HepG2 (cell line): ENCODE data around the gene ALX4. TPM values are rescaled to one million over a fixed set of nuclear protein-coding genes. Genes with fewer than 3 reads are reported as not detected.
A peak's percentile ranks its signal among the peaks of the same experiment; 100 is the strongest.

Experiments
- DMTF1 ChIP-seq: sonication (generic); formaldehyde crosslinking; IDR thresholded peaks from 2 replicates; pipeline ENCODE4 v1.4.0; 2020; ENCODE audit warnings: mild to moderate bottlenecking, missing genetic modification reagents
- FOXC1 ChIP-seq: sonication (generic); formaldehyde crosslinking; IDR thresholded peaks from 2 replicates; pipeline ENCODE4 v1.8.0; 2022; ENCODE audit warnings: mild to moderate bottlenecking, missing genetic modification reagents, borderline replicate concordance
- GPN1 ChIP-seq: sonication (generic); formaldehyde crosslinking; IDR thresholded peaks from 2 replicates; pipeline ENCODE4 v1.5.1; 2020; ENCODE audit warnings: missing genetic modification reagents, borderline replicate concordance
- KDM4B ChIP-seq: sonication (generic); formaldehyde crosslinking; IDR thresholded peaks from 2 replicates; pipeline ENCODE4 v1.4.0; 2020; ENCODE audit warnings: missing genetic modification reagents
- KMT2A ChIP-seq: sonication (generic); formaldehyde crosslinking; IDR thresholded peaks from 2 replicates; pipeline ENCODE4 v1.4.0; 2020; ENCODE audit warnings: missing genetic modification reagents
- MAFK ChIP-seq, 2 experiments: IDR thresholded peaks in 1 of 2; conservative IDR thresholded peaks in 1 of 2; 2 replicates each; pipeline ENCODE4 v1.6.1; 2011; ENCODE audit warnings: improper control_type of control experiment in 2 of 2, low read length in 2 of 2
- MBD4 ChIP-seq: IDR thresholded peaks from 2 replicates; pipeline ENCODE4 v1.6.1; 2012; ENCODE audit warnings: low read length, inconsistent platforms, borderline replicate concordance
- MED8 ChIP-seq: sonication (generic); formaldehyde crosslinking; IDR thresholded peaks from 2 replicates; pipeline ENCODE4 v1.8.1; 2023; ENCODE audit warnings: mild to moderate bottlenecking, missing genetic modification reagents; ENCODE audit not compliant: insufficient replicate concordance
- NFKBIZ ChIP-seq: IDR thresholded peaks from 2 replicates; pipeline ENCODE4 v1.6.1; 2018; ENCODE audit warnings: missing genetic modification reagents, missing compliant biosample characterization
- NRL ChIP-seq: sonication (generic); formaldehyde crosslinking; IDR thresholded peaks from 2 replicates; pipeline ENCODE4 v1.5.0; 2020; ENCODE audit warnings: missing genetic modification reagents, mild to moderate bottlenecking, moderate library complexity, borderline replicate concordance
- SKI ChIP-seq: fragments of 450-650 bp; IDR thresholded peaks from one replicate; pipeline ENCODE4 v1.6.1; 2018; ENCODE audit warnings: mild to moderate bottlenecking; ENCODE audit not compliant: partially characterized antibody
- XBP1 ChIP-seq: sonication (generic); formaldehyde crosslinking; IDR thresholded peaks from 2 replicates; pipeline ENCODE4 v1.5.0; 2020; ENCODE audit warnings: missing genetic modification reagents
- XRCC5 ChIP-seq: fragments of 200-400 bp; formaldehyde crosslinking; optimal IDR thresholded peaks from 2 replicates; pipeline ENCODE3; 2017; ENCODE audit warnings: mild to moderate bottlenecking, low read length
- ZNF205 ChIP-seq: IDR thresholded peaks from 2 replicates; pipeline ENCODE4 v1.6.1; 2018; ENCODE audit warnings: missing biosample characterization, missing genetic modification reagents
- ZNF207 ChIP-seq: fragments of 450-650 bp; IDR thresholded peaks from 2 replicates; pipeline ENCODE4 v1.6.1; 2016; ENCODE audit warnings: antibody characterized with exemption, borderline replicate concordance
- ZNF33A ChIP-seq: sonication (generic); formaldehyde crosslinking; IDR thresholded peaks from 2 replicates; pipeline ENCODE4 v1.5.1; 2020; ENCODE audit warnings: missing genetic modification reagents, mild to moderate bottlenecking, moderate library complexity, borderline replicate concordance
- ZNF761 ChIP-seq: sonication (generic); formaldehyde crosslinking; conservative IDR thresholded peaks from 2 replicates; pipeline ENCODE4 v1.4.0; 2020; ENCODE audit warnings: mild to moderate bottlenecking, missing genetic modification reagents
- ZNF766 ChIP-seq: sonication (generic); formaldehyde crosslinking; IDR thresholded peaks from 2 replicates; pipeline ENCODE4 v1.5.0; 2020; ENCODE audit warnings: missing genetic modification reagents, borderline replicate concordance
- ZNF83 ChIP-seq: sonication (generic); formaldehyde crosslinking; IDR thresholded peaks from 2 replicates; pipeline ENCODE4 v1.4.0; 2020; ENCODE audit warnings: missing genetic modification reagents, mild to moderate bottlenecking, borderline replicate concordance
- polyA plus RNA-seq, 8 experiments: library from polyadenylated mRNA; depleted of rRNA in 3 of 8; stranded (reverse) in 7 of 8; unstranded in 1 of 8; fragments of >200 nt; fragmentation: Illumina TruSeq in 4 of 8; extraction: Trizol in 4 of 8; gene quantifications; 2 replicates each; pipeline versions ENCODE4 v1.2.1 to v1.2.3, GENCODE V29; 2011 to 2016; ENCODE audit warnings: low read depth in 4 of 8, missing spikeins in 1 of 8, mixed read lengths in 1 of 8; ENCODE audit not compliant: insufficient read depth in 1 of 8
- total RNA-seq, 5 experiments: library from RNA; depleted of rRNA; stranded (reverse); fragments of >200 nt; fragmentation: Illumina TruSeq; extraction: Trizol; gene quantifications; 2 replicates each; pipeline ENCODE4 v1.2.3, GENCODE V29; 2016; ENCODE audit warnings: low read depth in 1 of 5
- TF ChIP-seq, protein P1 (sequence below): sonication (generic); formaldehyde crosslinking; IDR thresholded peaks from 2 replicates; pipeline ENCODE4 v1.8.1; 2022; ENCODE audit warnings: low read depth, mild to moderate bottlenecking, missing genetic modification reagents
- TF ChIP-seq, protein P2 (sequence below): sonication (generic); formaldehyde crosslinking; IDR thresholded peaks from 2 replicates; pipeline ENCODE4 v1.4.0; 2020; ENCODE audit warnings: mild to moderate bottlenecking, missing genetic modification reagents

Gene ALX4
- total and polyA plus RNA-seq, 2 of the 13 experiments (the other 11 are each of a cell fraction or from before 2014, with no cell fraction given): not detected

DNA sequence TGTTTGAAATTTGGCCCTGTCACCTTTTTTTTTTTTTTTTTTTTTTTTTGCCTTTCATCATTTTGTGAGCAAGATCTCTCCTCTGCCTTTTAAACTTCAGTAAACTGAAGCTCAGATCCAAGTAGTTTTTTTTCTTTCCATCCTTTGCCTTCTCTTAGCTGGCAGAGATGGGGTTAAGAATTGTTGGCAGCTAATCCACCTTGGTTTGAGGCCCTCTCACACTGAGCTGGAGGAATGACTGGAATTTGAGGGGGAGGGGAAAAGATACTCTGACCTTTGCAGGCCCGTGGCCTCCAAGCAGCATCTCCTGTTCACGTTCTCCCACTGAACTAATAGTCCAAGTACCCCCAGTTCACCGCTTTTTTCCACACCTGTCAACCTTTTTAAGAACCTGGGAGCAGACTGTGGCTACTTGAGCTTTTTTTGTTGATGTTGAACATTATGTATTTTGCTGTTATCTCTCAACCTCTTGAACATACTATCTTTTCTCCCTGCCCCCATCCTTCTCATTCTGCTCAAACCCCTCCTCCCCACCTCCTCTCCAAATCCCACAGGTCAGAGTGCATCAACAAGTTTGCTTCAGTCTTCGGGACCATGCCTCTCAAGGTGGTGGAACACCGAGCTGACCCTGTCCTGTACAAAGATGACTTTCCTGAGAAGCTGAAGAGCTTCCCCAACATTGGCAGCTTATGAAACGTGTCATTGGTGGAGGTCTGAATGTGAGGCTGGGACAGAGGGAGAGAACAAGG lies 66.2 kb downstream of the ALX4 start (continued):
- TF ChIP-seq, protein P1, sequence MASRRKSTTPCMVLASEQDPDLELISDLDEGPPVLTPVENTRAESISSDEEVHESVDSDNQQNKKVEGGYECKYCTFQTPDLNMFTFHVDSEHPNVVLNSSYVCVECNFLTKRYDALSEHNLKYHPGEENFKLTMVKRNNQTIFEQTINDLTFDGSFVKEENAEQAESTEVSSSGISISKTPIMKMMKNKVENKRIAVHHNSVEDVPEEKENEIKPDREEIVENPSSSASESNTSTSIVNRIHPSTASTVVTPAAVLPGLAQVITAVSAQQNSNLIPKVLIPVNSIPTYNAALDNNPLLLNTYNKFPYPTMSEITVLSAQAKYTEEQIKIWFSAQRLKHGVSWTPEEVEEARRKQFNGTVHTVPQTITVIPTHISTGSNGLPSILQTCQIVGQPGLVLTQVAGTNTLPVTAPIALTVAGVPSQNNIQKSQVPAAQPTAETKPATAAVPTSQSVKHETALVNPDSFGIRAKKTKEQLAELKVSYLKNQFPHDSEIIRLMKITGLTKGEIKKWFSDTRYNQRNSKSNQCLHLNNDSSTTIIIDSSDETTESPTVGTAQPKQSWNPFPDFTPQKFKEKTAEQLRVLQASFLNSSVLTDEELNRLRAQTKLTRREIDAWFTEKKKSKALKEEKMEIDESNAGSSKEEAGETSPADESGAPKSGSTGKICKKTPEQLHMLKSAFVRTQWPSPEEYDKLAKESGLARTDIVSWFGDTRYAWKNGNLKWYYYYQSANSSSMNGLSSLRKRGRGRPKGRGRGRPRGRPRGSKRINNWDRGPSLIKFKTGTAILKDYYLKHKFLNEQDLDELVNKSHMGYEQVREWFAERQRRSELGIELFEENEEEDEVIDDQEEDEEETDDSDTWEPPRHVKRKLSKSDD (CRISPR knock-in tag): no peak
- no peak for TF ChIP-seq ZNF83
- TF ChIP-seq NFKBIZ (CRISPR knock-in tag): no peak
- no peak for TF ChIP-seq KDM4B (CRISPR knock-in tag)
- TF ChIP-seq ZNF33A: no peak
- TF ChIP-seq KMT2A: no peak
- no peak for TF ChIP-seq MBD4
- TF ChIP-seq NRL: no peak
- TF ChIP-seq ZNF207: no peak
- no peak for TF ChIP-seq SKI
- TF ChIP-seq XRCC5: no peak
- TF ChIP-seq GPN1: no peak
- TF ChIP-seq DMTF1 (CRISPR knock-in tag): no peak
- TF ChIP-seq MED8 (CRISPR knock-in tag): no peak
- no peak for TF ChIP-seq ZNF761 (CRISPR knock-in tag)
- TF ChIP-seq ZNF766 (CRISPR knock-in tag): no peak
- peak; percentile 73; the same call in 1 of the 2 replicates for TF ChIP-seq ZNF205 (CRISPR knock-in tag)
- no peak for TF ChIP-seq MAFK (conservative IDR thresholded peaks at IDR 0.05 in 1 of 2, IDR thresholded peaks at IDR 0.05 in 1 of 2; ENCODE audit: low read length in 2 of 2)
- TF ChIP-seq, protein P2, sequence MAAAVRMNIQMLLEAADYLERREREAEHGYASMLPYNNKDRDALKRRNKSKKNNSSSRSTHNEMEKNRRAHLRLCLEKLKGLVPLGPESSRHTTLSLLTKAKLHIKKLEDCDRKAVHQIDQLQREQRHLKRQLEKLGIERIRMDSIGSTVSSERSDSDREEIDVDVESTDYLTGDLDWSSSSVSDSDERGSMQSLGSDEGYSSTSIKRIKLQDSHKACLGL (CRISPR knock-in tag): no peak
- TF ChIP-seq FOXC1 (CRISPR knock-in tag): no peak
- no peak for TF ChIP-seq XBP1 (CRISPR knock-in tag)
